Measurements from ENCODE around the gene UCHL5.

UCHL5 gene

GRCh38 chr1:193065954-193066353 is 6.8 kb upstream of the UCHL5 start:
- Histone ChIP-seq H3K4me1 (ENCODE audit: control insufficient read depth in 1 of 2, insufficient read depth in 1 of 2, low read depth in 1 of 2, low read length in 1 of 2) (peaks cover 2 to 6% of the 10 kb centered on the region in 2 experiments), H3K4me3 (ENCODE audit: low read depth in 1 of 2, low read length in 1 of 2) (no peak overlapping the region)

DNA sequence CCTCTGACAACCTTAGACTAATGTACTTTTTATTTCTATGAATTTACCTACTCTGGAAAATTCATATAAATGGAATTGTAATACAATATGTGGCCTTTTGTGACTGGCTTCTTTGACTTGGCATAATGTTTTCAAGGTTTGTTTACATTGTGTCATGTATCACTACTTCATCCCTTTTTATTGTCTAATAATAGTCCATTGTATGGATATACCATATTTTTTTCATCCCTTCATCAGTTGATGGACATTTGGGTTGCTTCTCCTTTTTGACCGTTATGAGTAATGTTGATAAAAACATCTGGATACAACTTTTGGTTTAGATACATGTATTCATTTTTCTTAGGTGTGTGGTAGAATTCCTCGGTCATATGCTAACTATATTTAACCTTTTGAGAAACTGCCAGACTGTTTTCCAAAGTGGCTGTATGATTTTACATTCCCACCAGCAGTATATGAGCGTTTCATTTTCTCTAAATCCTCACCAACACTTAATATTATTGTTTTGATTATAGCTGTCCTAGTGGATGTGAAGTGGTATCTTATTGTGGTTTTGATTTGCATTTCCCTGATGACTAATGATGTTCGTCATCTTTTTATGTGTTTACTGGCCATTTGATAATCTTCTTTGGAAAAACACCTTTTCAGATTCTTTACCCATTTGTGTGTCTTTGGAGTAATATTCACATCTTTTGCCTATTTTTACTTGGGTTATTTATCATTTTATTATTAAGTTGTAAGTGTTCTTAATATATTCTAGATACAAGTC is 3.7 kb upstream of the UCHL5 start:
- Histone ChIP-seq H3K4me3 (ENCODE audit: low read depth in 1 of 2, low read length in 1 of 2) (no peak overlapping the region), H3K27ac (no peak overlapping the region), H3K27me3 (no peaks in the 10 kb centered on the region), H3K4me1 (ENCODE audit: control insufficient read depth in 1 of 2, insufficient read depth in 1 of 2, low read depth in 1 of 2, low read length in 1 of 2) (peaks cover 25% of the 10 kb centered on the region in 2 experiments), H3K9me3 (no peaks in the 10 kb centered on the region), H3K36me3 (no peaks in the 10 kb centered on the region)
- TF ChIP-seq, protein P1, sequence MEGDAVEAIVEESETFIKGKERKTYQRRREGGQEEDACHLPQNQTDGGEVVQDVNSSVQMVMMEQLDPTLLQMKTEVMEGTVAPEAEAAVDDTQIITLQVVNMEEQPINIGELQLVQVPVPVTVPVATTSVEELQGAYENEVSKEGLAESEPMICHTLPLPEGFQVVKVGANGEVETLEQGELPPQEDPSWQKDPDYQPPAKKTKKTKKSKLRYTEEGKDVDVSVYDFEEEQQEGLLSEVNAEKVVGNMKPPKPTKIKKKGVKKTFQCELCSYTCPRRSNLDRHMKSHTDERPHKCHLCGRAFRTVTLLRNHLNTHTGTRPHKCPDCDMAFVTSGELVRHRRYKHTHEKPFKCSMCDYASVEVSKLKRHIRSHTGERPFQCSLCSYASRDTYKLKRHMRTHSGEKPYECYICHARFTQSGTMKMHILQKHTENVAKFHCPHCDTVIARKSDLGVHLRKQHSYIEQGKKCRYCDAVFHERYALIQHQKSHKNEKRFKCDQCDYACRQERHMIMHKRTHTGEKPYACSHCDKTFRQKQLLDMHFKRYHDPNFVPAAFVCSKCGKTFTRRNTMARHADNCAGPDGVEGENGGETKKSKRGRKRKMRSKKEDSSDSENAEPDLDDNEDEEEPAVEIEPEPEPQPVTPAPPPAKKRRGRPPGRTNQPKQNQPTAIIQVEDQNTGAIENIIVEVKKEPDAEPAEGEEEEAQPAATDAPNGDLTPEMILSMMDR (IDR thresholded peaks at IDR 0.05), result no peak

More at GRCh38 chr1:193065954-193066353, 6.8 kb upstream of the UCHL5 start:
- H3K36me3 ChIP-seq, result peaks cover 15% of the 10 kb centered on the region
- H3K27ac ChIP-seq, result no peak overlapping the region
- TF ChIP-seq, protein P1 (IDR thresholded peaks at IDR 0.05), result no peak
- no peaks in the 10 kb centered on the region for H3K9me3 ChIP-seq
- H3K27me3 ChIP-seq, result no peaks in the 10 kb centered on the region

GRCh38 chr1:193060938-193061337 is 1.8 kb upstream of the UCHL5 start:
- TF ChIP-seq, protein P1 (IDR thresholded peaks at IDR 0.05), result no peak
- Histone ChIP-seq H3K27me3 (no peaks in the 10 kb centered on the region), H3K36me3 (no peaks in the 10 kb centered on the region), H3K27ac (no peak overlapping the region), H3K4me3 (ENCODE audit: low read depth in 1 of 2, low read length in 1 of 2) (peak overlapping the region in 1 of 2 experiments; percentile 82), H3K4me1 (ENCODE audit: control insufficient read depth in 1 of 2, insufficient read depth in 1 of 2, low read depth in 1 of 2, low read length in 1 of 2) (peaks cover 25% of the 10 kb centered on the region in 2 experiments), H3K9me3 (no peaks in the 10 kb centered on the region)

DNA sequence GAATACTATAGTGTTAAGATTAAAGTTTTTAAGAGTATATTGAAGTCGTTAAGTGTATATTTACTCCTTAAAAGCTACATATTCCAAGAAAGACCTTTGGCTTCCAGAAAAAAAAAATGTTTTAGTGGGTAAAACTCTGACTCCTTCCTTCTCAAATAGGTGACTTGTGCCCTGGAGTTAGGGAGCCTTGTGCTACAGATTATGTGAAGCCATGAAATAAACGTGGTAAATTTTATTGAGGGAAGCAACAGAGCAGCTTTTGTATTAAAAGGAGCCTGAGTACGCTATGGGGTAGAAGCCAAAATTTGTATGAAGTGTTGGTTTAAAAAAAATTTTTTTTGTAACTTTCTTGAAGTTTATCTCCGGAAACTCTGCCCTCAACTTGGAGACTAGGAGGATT is 1.2 kb upstream of the UCHL5 start:
- Histone ChIP-seq H3K4me1 (ENCODE audit: control insufficient read depth in 1 of 2, insufficient read depth in 1 of 2, low read depth in 1 of 2, low read length in 1 of 2) (peaks cover 25% of the 10 kb centered on the region in 2 experiments), H3K4me3 (ENCODE audit: low read depth in 1 of 2, low read length in 1 of 2) (peak overlapping the region; percentile 82 to 95), H3K36me3 (no peaks in the 10 kb centered on the region), H3K27me3 (no peaks in the 10 kb centered on the region), H3K27ac (peak overlapping the region; percentile 92), H3K9me3 (no peaks in the 10 kb centered on the region)
- TF ChIP-seq, protein P1 (IDR thresholded peaks at IDR 0.05), result no peak

DNA sequence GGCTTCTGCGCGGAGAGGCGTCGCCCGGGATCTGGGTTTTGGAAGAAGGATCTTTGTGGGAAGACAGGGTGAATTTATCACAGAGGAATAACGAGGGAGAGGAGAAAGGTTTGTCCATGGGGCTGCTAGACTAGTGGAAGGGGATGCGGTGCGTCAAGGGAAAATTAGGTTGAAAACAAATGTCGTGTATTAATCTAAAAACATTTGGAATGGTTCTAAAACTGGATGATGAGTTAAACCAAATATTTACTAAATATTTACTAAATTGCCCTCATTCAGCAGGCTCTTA is 899 bp upstream of the UCHL5 start:
- Histone ChIP-seq H3K27ac (peak overlapping the region; percentile 92), H3K4me1 (ENCODE audit: control insufficient read depth in 1 of 2, insufficient read depth in 1 of 2, low read depth in 1 of 2, low read length in 1 of 2) (peaks cover 25% of the 10 kb centered on the region in 2 experiments), H3K36me3 (no peaks in the 10 kb centered on the region), H3K4me3 (ENCODE audit: low read depth in 1 of 2, low read length in 1 of 2) (peak overlapping the region; percentile 82 to 95), H3K27me3 (no peaks in the 10 kb centered on the region), H3K9me3 (no peaks in the 10 kb centered on the region)
- TF ChIP-seq, protein P1 (IDR thresholded peaks at IDR 0.05), result no peak

All from neutrophil (primary cell).